GM18873 (cell line): ENCODE measurements around the gene PTPRK.

Source experiments
- ATAC-seq: cut with Tn5 transposase; IDR thresholded peaks from one replicate; pipeline ENCODE4 v1.9.1; 2021; ENCODE audit warnings: mild to moderate bottlenecking, moderate library complexity, moderate number of reproducible peaks; ENCODE audit not compliant: unreplicated experiment, low FRiP score

PTPRK gene

GRCh38 chr6:128225612-128226011, 294.8 kb downstream of the PTPRK start:
- ATAC-seq = no peak

DNA sequence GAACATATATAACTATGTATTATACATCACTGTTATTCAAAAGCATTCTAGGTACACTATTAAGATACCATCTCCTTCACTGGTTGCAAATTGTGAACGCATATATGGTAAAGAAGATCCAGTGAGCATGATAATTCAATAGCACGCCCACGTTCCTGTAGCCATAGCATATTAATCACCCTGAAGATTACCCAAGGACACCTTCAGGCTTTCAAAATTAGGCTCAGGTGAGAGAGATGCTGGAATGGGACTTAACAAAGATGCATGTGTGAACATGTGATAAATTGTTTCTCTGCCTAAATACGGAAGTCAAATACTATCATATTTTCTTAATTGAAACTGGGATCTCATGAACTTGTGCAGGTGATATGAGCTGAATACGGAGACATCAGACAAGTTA, 303.5 kb downstream of the PTPRK start:
- ATAC-seq = no peak

- no peak for ATAC-seq
These were observed 310.6 kb downstream of the PTPRK start for GRCh38 chr6:128209771-128210170.

- ATAC-seq = no peak
These were observed 311.4 kb downstream of the PTPRK start for GRCh38 chr6:128208851-128209580.

DNA sequence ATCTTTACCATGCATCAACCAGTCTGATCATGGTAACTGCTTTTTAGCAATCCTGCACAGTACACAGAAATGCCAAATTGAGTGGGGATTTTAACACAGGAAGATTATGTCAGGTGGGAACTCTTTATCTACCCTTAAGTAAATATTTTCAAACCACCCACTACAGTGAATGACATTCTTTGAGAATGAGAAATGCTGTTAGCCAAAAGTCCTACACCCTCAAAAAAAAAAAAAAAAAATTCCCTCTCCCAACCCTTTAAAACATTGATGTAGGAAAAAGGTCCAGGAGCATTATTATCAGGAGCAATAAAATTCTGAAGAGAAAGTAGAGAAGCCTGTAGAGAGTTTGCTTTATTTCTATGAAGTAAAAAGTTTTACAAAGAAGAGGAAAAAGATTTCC, 312.3 kb downstream of the PTPRK start:
- ATAC-seq = no peak

GRCh38 chr6:128206610-128207426, 313.6 kb downstream of the PTPRK start:
- ATAC-seq = no peak

DNA sequence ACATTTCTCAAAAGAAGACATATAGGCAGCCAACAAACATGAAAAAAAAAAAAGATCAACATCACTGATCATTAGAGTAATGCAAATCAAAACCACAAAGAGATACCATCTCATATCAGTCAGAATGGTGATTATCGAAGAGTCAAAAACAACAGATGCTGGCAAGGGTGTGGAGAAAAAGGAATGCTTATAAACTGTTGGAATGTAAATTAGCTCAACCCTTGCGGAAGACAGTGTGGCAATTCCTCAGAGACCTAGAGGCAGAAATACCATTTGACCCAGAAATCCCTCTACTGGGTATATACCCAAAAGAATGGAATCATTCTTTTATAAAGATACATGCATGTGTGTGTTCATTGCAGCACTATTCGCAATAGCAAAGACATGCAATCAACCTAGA, 315.8 kb downstream of the PTPRK start:
- no peak for ATAC-seq

DNA sequence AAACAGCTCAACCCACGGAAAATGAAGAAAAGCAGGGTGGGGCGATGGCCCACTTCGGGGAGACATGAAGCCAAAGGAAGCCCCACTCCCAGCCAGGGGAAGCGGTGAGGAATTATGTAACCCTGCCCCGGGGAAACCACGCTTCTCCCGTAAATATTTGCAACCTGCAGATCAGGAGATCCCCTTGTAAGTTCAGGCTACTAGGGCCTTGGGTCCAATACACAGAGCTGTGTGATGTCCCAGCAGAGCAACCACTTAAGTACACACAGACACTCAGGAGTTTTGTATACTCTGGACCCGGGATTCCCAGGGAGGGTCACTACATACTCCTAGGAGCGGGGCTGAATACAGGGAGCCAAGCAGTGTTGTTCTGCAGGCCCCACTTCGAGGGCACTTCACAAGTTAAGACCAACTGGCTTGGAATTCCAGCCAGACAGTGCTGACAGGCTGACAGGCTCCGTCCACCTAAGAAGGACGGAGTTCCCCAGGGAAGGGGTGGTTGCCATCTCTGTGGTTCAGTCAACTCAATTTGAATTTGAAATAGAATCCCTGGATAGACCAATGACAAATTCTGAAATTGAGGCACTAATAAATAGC, 318.1 kb downstream of the PTPRK start:
- ATAC-seq = no peak

- no peak for ATAC-seq
These were observed 319.6 kb downstream of the PTPRK start for GRCh38 chr6:128200789-128201188.

DNA sequence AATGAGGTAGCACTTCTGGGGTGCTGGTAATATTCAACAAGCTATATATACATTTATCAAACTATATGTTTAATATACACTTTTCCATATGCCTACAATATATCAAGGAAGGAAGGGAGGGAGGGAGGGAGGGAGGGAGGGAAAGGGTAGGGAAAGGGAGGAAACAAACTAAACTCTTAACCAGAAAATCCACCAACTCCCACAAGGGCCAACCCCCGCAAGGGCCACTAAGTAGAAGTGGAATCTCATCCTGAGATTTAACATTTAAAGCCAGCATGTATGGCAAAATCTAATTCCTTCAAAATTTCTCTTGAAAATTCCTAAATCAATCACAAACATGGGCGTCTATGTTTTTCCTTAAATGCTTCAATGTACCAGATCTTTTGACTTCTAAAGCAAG, 320.9 kb downstream of the PTPRK start:
- ATAC-seq = no peak

DNA sequence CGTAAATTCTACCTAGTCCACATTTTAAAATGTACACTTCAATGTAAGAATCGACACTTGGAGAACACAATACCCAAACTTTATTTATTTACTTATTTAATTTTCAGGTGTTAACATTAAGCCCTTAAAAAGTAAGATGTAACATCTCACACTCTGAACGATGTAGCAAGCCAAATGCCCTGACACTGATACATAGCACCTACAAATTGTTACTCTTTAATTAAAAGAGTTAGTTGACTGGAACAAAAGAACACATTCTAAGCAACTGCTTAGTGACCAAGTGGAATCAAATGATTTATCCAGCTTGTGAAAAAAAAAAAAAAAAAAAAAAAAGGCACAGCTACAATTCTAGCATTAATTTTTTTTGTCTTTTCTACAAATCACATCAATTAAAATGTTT, 327.4 kb downstream of the PTPRK start:
- ATAC-seq = no peak

GRCh38 chr6:128188678-128189077, 331.7 kb downstream of the PTPRK start:
- no peak for ATAC-seq

DNA sequence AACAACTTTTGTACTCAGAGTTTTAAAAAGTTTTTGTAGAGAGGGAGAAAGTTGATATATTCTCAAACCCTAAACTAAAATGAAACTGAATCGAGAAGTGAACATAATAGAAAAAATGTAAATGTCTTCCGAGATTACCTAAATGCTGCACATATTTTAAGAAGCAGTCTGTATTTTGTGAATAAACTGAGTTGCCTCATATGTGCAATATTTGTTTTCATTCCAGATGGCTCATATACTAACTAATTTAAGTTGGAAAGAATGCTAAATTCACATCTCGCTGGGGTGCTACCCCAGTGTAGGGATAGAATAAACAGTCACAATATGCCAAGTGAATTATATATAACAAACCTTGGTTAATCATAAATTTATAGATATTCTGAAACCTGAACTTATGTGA, 333.7 kb downstream of the PTPRK start:
- ATAC-seq = no peak

DNA sequence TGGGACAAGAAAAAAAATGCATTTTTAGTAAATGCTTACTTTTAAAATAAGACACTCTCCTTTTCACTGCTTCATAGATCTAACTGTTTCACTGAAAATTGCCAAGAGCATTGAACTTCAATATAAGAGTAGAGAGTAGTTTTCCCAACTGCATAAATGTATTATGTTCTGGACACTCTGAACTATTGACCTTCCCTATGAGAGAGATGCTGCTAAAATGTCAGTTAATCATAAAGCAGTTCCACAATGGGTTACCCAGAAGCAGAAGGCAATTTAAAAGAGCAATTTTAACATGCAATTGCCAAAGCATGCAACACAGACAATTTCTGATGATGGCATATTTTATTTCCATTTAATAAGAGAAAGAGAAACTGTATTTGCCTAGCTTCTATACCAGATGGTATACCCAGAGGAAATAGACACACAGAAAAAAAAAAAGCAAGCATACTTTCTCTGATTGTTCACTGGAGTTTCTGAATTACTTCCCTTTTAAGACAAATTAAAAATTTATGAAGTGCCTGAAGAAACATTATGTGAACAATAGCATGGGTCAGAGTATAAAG, 340.4 kb downstream of the PTPRK start:
- no peak for ATAC-seq

- no peak for ATAC-seq
These were observed 345.7 kb downstream of the PTPRK start for GRCh38 chr6:128174724-128175123.

DNA sequence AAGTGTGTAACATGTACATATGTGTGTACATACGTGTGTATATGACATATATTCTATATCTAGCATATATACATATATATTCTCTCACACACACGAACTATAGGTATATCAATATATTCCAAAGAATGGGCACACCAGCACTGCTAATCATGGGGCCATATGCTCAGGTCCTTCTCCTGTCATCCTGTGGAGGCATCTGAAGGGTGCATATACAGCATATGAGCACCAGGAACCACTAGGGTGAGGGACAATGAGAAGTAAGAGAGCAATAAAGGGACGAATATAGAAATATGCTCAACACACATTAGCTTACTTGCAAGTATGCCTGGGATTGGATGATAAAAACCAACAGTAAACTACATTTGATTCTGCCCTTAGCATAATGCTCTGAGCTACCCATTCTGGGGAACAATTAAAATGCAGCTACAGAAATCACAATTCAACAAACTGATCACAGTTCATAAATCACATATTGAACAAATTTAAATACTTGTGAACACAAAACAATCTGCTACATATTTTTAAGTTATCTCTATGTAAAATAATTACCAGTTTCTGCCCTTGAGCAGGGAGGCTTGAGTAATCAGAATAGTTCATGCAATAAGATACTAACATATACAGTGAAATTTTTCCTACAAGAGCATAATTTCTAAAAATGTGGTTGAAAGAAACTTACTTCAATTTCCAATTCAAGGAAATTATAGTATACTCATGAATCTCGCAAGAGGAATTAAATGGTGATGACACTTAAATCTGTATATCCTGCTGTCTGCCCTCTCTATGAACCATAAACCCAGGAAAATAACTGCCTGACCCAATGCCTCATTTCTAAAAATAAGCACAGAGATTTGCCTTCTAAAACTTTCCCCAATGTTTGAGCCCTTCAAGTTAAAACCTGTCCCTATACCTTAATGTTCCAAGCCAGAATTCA, 347.4 kb downstream of the PTPRK start:
- no peak for ATAC-seq

GRCh38 chr6:128172081-128172480, 348.3 kb downstream of the PTPRK start:
- no peak for ATAC-seq

DNA sequence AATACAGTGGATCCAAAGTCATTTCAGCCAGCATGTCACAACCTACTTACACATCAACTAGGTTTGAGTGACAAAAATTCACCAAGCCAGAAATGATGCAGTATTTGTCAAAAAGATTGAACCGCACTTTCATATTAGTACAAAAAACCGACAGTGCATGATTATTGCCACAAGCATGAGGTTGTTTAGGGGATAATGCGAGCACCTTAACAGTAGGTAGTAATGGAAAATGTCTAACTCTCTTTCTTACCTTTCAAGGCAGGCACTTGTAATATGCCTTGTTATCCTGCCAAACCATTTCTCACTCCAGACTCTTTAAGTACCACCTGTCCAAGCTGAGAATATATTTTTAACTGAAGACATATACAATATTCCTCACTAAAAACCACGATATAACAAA, 349.2 kb downstream of the PTPRK start:
- no peak for ATAC-seq

- no peak for ATAC-seq
These were observed 352.2 kb downstream of the PTPRK start for GRCh38 chr6:128168244-128168643.

DNA sequence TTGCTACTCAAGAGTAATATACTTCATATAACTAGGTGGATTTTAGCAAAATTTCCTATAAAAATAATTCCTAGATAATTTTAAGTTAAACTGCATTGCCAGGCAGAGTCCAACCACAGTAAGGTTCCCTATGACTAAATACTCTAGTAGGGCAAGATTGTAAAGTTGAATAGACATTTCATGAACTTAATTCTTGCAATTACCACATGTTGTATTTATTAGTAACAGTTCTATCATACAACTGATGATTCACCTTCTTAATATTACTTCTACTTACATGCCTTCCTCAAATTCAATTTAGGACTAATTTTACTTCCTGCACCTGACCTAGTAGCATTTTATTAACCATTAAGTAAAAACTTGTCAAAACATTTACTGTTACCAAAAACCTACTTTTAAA, 352.8 kb downstream of the PTPRK start:
- no peak for ATAC-seq
